Measurements from ENCODE around the gene DCAF17. TPM values are rescaled to one million over a fixed set of nuclear protein-coding genes. Genes with fewer than 3 reads are reported as not detected.

The DCAF17 gene
- total RNA-seq, 2 donors from 2014 or later = 22.7 to 31.7 TPM

DNA sequence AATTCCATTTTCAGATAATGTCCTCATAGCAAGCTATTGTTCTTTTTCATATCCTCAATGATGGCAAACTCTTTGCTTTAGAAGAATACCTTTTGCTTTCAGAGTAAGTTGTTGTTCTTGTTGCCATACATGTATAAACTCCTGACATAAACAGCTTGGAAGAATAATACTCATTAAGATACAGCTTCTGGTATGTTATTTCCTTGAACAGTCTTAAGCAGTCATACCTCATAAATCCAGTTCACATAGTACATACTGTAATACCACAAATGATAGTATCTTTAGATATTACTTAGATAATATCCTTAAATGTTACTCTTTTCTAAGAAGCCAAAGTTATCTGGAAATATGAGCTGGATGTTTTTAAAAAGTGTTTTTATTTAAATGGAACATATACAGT lies 23.4 kb upstream of the DCAF17 start:
- no peak for DNase-seq

DNA sequence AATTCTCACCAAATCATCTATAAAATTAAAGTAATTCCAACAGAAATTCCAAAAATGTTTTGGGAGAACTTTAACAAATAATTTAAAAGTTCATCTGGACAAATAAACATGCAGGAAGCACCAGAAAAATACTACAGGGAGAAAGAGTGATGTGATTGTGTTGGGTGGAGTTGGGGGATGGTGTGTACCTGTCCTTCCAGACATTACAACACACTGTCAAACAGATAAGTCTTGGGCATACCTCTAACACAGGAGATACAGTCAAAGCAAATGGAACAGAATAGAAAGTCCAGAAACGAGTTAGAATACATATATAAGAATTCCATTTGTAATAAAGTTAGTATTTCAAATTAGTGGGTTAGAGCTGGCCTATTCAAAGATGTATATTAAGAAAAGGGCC lies 22.8 kb upstream of the DCAF17 start:
- Histone ChIP-seq H3K27me3 (ENCODE audit: control insufficient read depth, insufficient read depth, low read length, poor library complexity, severe bottlenecking) (no peaks in the 10 kb centered on the region), H3K9me3 (ENCODE audit: control insufficient read depth, low read length) (no peaks in the 10 kb centered on the region), H3K36me3 (ENCODE audit: control insufficient read depth, insufficient read depth, low read length) (no peaks in the 10 kb centered on the region), H3K27ac (ENCODE audit: low read depth, low read length) (no peak overlapping the region), H3K9ac (ENCODE audit: extremely low read depth, low read length, poor library complexity, severe bottlenecking) (no peak overlapping the region), H3K4me1 (ENCODE audit: control insufficient read depth, insufficient read depth, low read length) (no peaks in the 10 kb centered on the region), H3K4me3 (ENCODE audit: low read length) (no peak overlapping the region)
- peaks cover 3% of the 10 kb centered on the region for H3K36me3 Mint-ChIP-seq (ENCODE audit: low read depth)
- TF ChIP-seq, protein P1, sequence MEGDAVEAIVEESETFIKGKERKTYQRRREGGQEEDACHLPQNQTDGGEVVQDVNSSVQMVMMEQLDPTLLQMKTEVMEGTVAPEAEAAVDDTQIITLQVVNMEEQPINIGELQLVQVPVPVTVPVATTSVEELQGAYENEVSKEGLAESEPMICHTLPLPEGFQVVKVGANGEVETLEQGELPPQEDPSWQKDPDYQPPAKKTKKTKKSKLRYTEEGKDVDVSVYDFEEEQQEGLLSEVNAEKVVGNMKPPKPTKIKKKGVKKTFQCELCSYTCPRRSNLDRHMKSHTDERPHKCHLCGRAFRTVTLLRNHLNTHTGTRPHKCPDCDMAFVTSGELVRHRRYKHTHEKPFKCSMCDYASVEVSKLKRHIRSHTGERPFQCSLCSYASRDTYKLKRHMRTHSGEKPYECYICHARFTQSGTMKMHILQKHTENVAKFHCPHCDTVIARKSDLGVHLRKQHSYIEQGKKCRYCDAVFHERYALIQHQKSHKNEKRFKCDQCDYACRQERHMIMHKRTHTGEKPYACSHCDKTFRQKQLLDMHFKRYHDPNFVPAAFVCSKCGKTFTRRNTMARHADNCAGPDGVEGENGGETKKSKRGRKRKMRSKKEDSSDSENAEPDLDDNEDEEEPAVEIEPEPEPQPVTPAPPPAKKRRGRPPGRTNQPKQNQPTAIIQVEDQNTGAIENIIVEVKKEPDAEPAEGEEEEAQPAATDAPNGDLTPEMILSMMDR (conservative IDR thresholded peaks at IDR 0.05) = no peak
- no peak for DNase-seq
- peaks cover 15% of the 10 kb centered on the region for H3K4me1 Mint-ChIP-seq
- no peak overlapping the region for H3K4me3 Mint-ChIP-seq
- no peak overlapping the region for H3K27ac Mint-ChIP-seq
- H3K9me3 Mint-ChIP-seq = no peaks in the 10 kb centered on the region
- H3K27me3 Mint-ChIP-seq (ENCODE audit: insufficient read depth) = no peaks in the 10 kb centered on the region
- WGBS, 2 experiments (ENCODE audit: insufficient coverage in 1 of 2, insufficient read length in 1 of 2) = 100% methylated on average over 1 of the region's 1 CpG; no CpG with 5 or more reads in 1 of the 2 experiments

More for the DNA sequence above, 23.4 kb upstream of the DCAF17 start:
- no peaks in the 10 kb centered on the region for H3K9me3 Mint-ChIP-seq
- no peak overlapping the region for H3K4me3 Mint-ChIP-seq
- Histone ChIP-seq H3K4me3 (ENCODE audit: low read length) (no peak overlapping the region), H3K36me3 (ENCODE audit: control insufficient read depth, insufficient read depth, low read length) (no peaks in the 10 kb centered on the region), H3K9ac (ENCODE audit: extremely low read depth, low read length, poor library complexity, severe bottlenecking) (no peak overlapping the region), H3K9me3 (ENCODE audit: control insufficient read depth, low read length) (no peaks in the 10 kb centered on the region), H3K27me3 (ENCODE audit: control insufficient read depth, insufficient read depth, low read length, poor library complexity, severe bottlenecking) (no peaks in the 10 kb centered on the region), H3K27ac (ENCODE audit: low read depth, low read length) (no peak overlapping the region), H3K4me1 (ENCODE audit: control insufficient read depth, insufficient read depth, low read length) (no peaks in the 10 kb centered on the region)
- no peak overlapping the region for H3K27ac Mint-ChIP-seq
- no peaks in the 10 kb centered on the region for H3K27me3 Mint-ChIP-seq (ENCODE audit: insufficient read depth)
- peaks cover 12% of the 10 kb centered on the region for H3K4me1 Mint-ChIP-seq
- H3K36me3 Mint-ChIP-seq (ENCODE audit: low read depth) = peaks cover 3% of the 10 kb centered on the region
- TF ChIP-seq, protein P1 (conservative IDR thresholded peaks at IDR 0.05) = no peak

DNA sequence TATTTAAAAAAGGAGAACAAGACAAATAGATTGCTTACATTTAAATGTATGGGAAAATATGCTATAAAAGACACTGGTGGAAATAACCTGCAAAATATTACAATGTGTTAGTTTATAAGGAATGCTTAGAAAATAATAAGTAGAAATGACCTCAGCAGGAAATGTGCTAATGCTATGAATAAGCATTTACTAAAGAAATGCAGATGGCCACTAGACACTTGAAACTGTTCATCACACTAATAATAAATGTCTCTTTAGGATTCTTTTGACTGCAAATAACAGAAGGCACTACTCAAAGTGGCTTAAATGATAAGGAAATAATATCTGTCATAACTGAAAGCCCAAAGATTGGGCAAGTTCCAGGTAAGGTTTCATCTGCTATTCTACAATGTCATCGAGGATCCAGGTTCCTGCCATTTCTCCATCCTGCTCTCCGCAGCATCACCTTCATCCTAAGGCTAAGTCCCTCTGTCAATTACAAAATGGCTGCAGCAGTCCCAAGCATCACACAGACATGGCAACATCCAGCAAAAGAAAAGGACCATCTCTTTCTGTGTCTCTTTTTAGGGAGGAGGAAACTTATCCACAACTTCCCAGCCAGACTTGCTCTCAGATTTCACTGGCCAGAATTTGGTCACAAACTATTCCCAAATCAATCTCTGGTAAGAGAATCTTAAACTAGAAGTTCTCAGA lies 22.1 kb upstream of the DCAF17 start:
- no peak overlapping the region for H3K27ac ChIP-seq (ENCODE audit: low read depth, low read length)
- no peaks in the 10 kb centered on the region for H3K4me1 ChIP-seq (ENCODE audit: control insufficient read depth, insufficient read depth, low read length)
- peaks cover under 1% of the 10 kb centered on the region for H3K36me3 Mint-ChIP-seq (ENCODE audit: low read depth)
- H3K36me3 ChIP-seq (ENCODE audit: control insufficient read depth, insufficient read depth, low read length) = no peaks in the 10 kb centered on the region
- H3K27me3 Mint-ChIP-seq (ENCODE audit: insufficient read depth) = no peaks in the 10 kb centered on the region
- TF ChIP-seq, protein P1 (conservative IDR thresholded peaks at IDR 0.05) = no peak
- WGBS, 2 experiments (ENCODE audit: insufficient coverage in 1 of 2, insufficient read length in 1 of 2) = 94 to 98% methylated on average over 2 of the region's 2 CpGs
- no peaks in the 10 kb centered on the region for H3K9me3 Mint-ChIP-seq
- H3K9ac ChIP-seq (ENCODE audit: extremely low read depth, low read length, poor library complexity, severe bottlenecking) = no peak overlapping the region
- no peak overlapping the region for H3K4me3 Mint-ChIP-seq
- H3K4me1 Mint-ChIP-seq = peaks cover 16% of the 10 kb centered on the region
- no peak for DNase-seq
- no peak overlapping the region for H3K4me3 ChIP-seq (ENCODE audit: low read length)
- H3K9me3 ChIP-seq (ENCODE audit: control insufficient read depth, low read length) = no peaks in the 10 kb centered on the region
- no peaks in the 10 kb centered on the region for H3K27me3 ChIP-seq (ENCODE audit: control insufficient read depth, insufficient read depth, low read length, poor library complexity, severe bottlenecking)
- no peak overlapping the region for H3K27ac Mint-ChIP-seq

Measured in endodermal cell (in vitro differentiated cells).